Measurements from ENCODE around the gene GRM2. TPM values are rescaled to one million over a fixed set of nuclear protein-coding genes. Genes with fewer than 3 reads are reported as not detected.
"Not testable (repeated sequence)": the region's sequence is repeated elsewhere in the genome, so short reads cannot be mapped to it uniquely, and the experiment has no call there.

Gene GRM2
- total and polyA plus RNA-seq, 2 experiments from 2014 or later = 0.27 TPM; not detected in 1

DNA sequence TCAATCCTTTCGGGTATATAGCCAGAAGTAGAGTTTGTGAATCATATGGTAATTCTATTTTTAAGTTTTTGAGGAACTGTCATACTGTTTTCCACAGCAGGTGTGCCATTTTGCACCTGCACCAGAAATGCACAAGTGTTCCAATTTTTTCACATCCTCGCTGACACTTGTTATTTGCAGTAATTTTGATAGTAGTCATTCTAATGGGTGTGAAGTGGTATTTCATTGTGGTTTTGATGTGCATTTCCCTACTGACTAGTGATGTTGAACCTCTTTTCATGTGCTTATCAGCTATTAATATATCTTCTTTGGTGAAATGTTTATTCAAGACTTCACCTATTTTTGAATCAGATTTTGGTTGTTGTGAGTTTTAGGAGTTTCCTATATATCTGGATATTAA lies 29.1 kb downstream of the GRM2 start:
- Histone ChIP-seq H3K36me3 (replicated peaks; ENCODE audit: insufficient read depth, low read depth) (no peaks in the 10 kb centered on the region), H3K79me2 (no peaks in the 10 kb centered on the region), H3K4me1 (ENCODE audit: insufficient read depth) (no peaks in the 10 kb centered on the region), H3K9me2 (replicated peaks; ENCODE audit: insufficient read depth) (no peaks in the 10 kb centered on the region), H3K4me3 (no peak overlapping the region), H3K27me3 (peaks cover 16% of the 10 kb centered on the region), H3K4me2 (no peak overlapping the region), H2AFZ (no peak overlapping the region), H3K9me3 (ENCODE audit: low read depth) (no peaks in the 10 kb centered on the region), H4K20me1 (ENCODE audit: insufficient read depth, poor library complexity, severe bottlenecking) (no peaks in the 10 kb centered on the region), H3K27ac (no peak overlapping the region)
- TF ChIP-seq, protein P1, sequence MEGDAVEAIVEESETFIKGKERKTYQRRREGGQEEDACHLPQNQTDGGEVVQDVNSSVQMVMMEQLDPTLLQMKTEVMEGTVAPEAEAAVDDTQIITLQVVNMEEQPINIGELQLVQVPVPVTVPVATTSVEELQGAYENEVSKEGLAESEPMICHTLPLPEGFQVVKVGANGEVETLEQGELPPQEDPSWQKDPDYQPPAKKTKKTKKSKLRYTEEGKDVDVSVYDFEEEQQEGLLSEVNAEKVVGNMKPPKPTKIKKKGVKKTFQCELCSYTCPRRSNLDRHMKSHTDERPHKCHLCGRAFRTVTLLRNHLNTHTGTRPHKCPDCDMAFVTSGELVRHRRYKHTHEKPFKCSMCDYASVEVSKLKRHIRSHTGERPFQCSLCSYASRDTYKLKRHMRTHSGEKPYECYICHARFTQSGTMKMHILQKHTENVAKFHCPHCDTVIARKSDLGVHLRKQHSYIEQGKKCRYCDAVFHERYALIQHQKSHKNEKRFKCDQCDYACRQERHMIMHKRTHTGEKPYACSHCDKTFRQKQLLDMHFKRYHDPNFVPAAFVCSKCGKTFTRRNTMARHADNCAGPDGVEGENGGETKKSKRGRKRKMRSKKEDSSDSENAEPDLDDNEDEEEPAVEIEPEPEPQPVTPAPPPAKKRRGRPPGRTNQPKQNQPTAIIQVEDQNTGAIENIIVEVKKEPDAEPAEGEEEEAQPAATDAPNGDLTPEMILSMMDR (IDR thresholded peaks at IDR 0.05; ENCODE audit: poor library complexity) = no peak
- TF ChIP-seq EZH2 (IDR thresholded peaks at IDR 0.05; ENCODE audit: borderline replicate concordance) = no peak
- WGBS (ENCODE audit: low lambda C conversion rate, missing lambda C conversion rate) = 85% methylated on average over 2 of the region's 2 CpGs
- DNase-seq (ENCODE audit: low spot score) = no peak

DNA sequence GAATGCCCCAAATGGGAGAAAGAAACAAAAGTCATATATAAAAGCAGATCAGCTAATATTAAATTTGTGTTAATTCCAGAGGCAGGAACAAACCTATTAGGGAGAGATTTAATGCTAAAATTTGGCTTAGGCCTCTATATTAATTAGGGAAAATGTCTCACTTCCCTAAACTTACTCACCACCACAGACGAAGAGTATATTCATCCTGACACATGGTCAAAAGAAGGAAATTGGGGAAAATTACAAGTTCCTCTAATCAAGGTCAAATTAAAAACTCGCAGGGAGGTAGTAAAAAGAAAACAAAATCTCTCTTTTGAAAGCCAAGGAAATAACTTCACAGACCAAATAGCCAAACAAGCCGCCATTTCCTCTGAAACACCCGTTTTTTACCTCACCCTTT lies 32.2 kb downstream of the GRM2 start:
- H4K20me1 ChIP-seq (ENCODE audit: insufficient read depth, poor library complexity, severe bottlenecking) = no peaks in the 10 kb centered on the region
- H2AFZ ChIP-seq = no peak overlapping the region
- DNase-seq (ENCODE audit: low spot score) = no peak
- no peak overlapping the region for H3K4me3 ChIP-seq
- H3K27me3 ChIP-seq = peaks cover 16% of the 10 kb centered on the region
- no peak overlapping the region for H3K4me2 ChIP-seq
- 79% methylated on average over 4 of the region's 4 CpGs for WGBS (ENCODE audit: low lambda C conversion rate, missing lambda C conversion rate)
- no peaks in the 10 kb centered on the region for H3K79me2 ChIP-seq
- H3K27ac ChIP-seq = no peak overlapping the region
- TF ChIP-seq, protein P1 (IDR thresholded peaks at IDR 0.05; ENCODE audit: poor library complexity) = no peak
- TF ChIP-seq EZH2 (IDR thresholded peaks at IDR 0.05; ENCODE audit: borderline replicate concordance) (no peak), EZH2phosphoT487 (IDR thresholded peaks at IDR 0.05; ENCODE audit: low read depth, severe bottlenecking, unreplicated experiment) (no peak)
- H3K4me1 ChIP-seq (ENCODE audit: insufficient read depth) = no peaks in the 10 kb centered on the region
- no peaks in the 10 kb centered on the region for H3K9me3 ChIP-seq (ENCODE audit: low read depth)
- no peaks in the 10 kb centered on the region for H3K36me3 ChIP-seq (replicated peaks; ENCODE audit: insufficient read depth, low read depth)
- H3K9me2 ChIP-seq (replicated peaks; ENCODE audit: insufficient read depth) = no peaks in the 10 kb centered on the region

DNA sequence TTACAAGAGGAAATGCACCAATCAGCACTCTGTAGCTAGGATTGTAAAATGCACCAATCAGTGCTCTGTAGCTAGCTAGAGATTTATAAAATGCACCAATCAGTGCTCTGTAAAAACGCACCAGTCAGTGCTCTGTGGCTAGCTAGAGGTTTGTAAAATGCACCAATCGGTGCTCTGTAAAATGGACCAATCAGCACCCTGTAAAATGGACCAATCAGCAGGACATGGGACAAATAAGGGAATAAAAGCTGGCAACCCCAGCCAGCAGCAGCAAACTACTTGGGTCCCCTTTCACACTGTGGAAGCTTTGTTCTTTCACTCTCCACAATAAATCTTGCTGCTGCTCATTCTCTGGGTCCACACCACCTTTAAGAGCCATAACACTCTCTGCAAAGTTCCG lies 35.5 kb downstream of the GRM2 start:
- not testable (repeated sequence) for H3K27ac ChIP-seq; DNase-seq (ENCODE audit: low spot score); H2AFZ ChIP-seq; H3K9me3 ChIP-seq (ENCODE audit: low read depth); H3K79me2 ChIP-seq; H3K9me2 ChIP-seq (replicated peaks; ENCODE audit: insufficient read depth); H3K4me1 ChIP-seq (ENCODE audit: insufficient read depth); H3K4me2 ChIP-seq; H4K20me1 ChIP-seq (ENCODE audit: insufficient read depth, poor library complexity, severe bottlenecking); H3K4me3 ChIP-seq; H3K36me3 ChIP-seq (replicated peaks; ENCODE audit: insufficient read depth, low read depth)
- 88% methylated on average over 3 of the region's 3 CpGs for WGBS (ENCODE audit: low lambda C conversion rate, missing lambda C conversion rate)
- peaks cover 16% of the 10 kb centered on the region for H3K27me3 ChIP-seq

DNA sequence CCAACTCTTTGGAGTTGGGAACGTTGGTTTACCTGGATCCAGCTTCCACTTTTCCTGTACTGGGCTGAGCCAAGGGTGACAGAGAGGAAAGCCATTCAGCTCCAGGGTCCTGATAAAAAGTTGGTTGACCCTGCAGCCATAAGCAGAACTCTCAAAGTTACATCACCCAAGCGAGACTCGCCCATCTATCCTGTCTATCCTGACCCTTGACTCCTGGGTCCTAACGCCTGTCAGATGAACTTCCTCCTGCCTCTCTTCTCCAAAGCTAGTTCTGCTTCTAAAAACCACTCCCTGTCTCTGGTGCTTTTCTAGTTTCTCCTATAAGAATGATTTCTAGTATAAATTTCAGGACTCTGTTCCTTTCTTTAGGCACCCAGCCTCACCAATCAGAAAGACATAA lies 36.1 kb downstream of the GRM2 start:
- not testable (repeated sequence) for H3K79me2 ChIP-seq; H3K4me1 ChIP-seq (ENCODE audit: insufficient read depth); H3K4me3 ChIP-seq; H3K4me2 ChIP-seq; DNase-seq (ENCODE audit: low spot score); H3K36me3 ChIP-seq (replicated peaks; ENCODE audit: insufficient read depth, low read depth); H3K27ac ChIP-seq; H4K20me1 ChIP-seq (ENCODE audit: insufficient read depth, poor library complexity, severe bottlenecking); H3K9me3 ChIP-seq (ENCODE audit: low read depth); H3K9me2 ChIP-seq (replicated peaks; ENCODE audit: insufficient read depth); H2AFZ ChIP-seq
- 73% methylated on average over 4 of the region's 4 CpGs for WGBS (ENCODE audit: low lambda C conversion rate, missing lambda C conversion rate)
- H3K27me3 ChIP-seq = peaks cover 16% of the 10 kb centered on the region

DNA sequence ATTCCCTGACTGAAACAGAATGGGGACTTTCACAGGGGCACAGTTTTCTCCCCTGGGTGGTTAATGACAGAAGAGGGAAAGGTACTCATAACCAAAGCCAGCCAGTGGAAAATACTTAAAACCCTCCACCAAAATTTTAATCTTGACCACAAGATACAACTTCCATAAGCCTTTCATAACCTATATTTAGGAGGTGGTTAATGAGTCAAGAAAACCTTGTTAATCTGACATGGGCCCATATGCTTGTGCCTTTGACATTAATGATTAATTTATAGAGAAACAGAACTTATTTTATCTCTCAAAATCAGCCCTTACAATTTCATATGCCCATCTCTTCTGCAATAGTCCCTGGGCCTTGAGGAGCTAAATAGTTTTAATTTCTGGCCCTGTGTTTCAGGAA lies 41.0 kb downstream of the GRM2 start:
- Histone ChIP-seq H3K27ac (no peak overlapping the region), H4K20me1 (ENCODE audit: insufficient read depth, poor library complexity, severe bottlenecking) (no peaks in the 10 kb centered on the region), H3K79me2 (no peaks in the 10 kb centered on the region), H3K9me3 (ENCODE audit: low read depth) (no peaks in the 10 kb centered on the region), H3K4me3 (no peak overlapping the region), H3K4me1 (ENCODE audit: insufficient read depth) (no peaks in the 10 kb centered on the region), H3K36me3 (replicated peaks; ENCODE audit: insufficient read depth, low read depth) (no peaks in the 10 kb centered on the region), H3K4me2 (no peak overlapping the region), H3K9me2 (replicated peaks; ENCODE audit: insufficient read depth) (no peaks in the 10 kb centered on the region), H2AFZ (no peak overlapping the region), H3K27me3 (no peaks in the 10 kb centered on the region)
- TF ChIP-seq, protein P1 (IDR thresholded peaks at IDR 0.05; ENCODE audit: poor library complexity) = no peak
- TF ChIP-seq EZH2 (IDR thresholded peaks at IDR 0.05; ENCODE audit: borderline replicate concordance) = no peak
- TF ChIP-seq EZH2phosphoT487 (IDR thresholded peaks at IDR 0.05; ENCODE audit: low read depth, severe bottlenecking, unreplicated experiment) = no peak
- no peak for DNase-seq (ENCODE audit: low spot score)

All from hepatocyte (in vitro differentiated cells).